RWPE2 (cell line): ENCODE results near the gene SLCO3A1.

Experiments used
- ATAC-seq: fragments of 200-7000 bp; cut with Tn5 transposase; 3 replicates; pipeline ENCODE4 v1.9.1; 2021; ENCODE audit warnings: low read depth
- DNase-seq: peaks from one replicate; pipeline ENCODE4 v3.0.0-alpha.2; 2020; ENCODE audit warnings: low spot score
- H3K27ac ChIP-seq: fragments of 450-650 bp; 2 replicates; pipeline ENCODE4 v1.5.1; 2017; ENCODE audit warnings: mild to moderate bottlenecking; ENCODE audit not compliant: poor library complexity, severe bottlenecking
- H3K27me3 ChIP-seq: fragments of 250-450 bp; sonication (Bioruptor Pico); 2 replicates; pipeline ENCODE4 v1.5.1; 2021; ENCODE audit warnings: mild to moderate bottlenecking, moderate library complexity; ENCODE audit not compliant: insufficient read depth, poor library complexity, severe bottlenecking
- H3K36me3 ChIP-seq: fragments of 250-450 bp; sonication (Bioruptor Pico); 2 replicates; pipeline ENCODE4 v1.5.1; 2020; ENCODE audit warnings: low read depth, mild to moderate bottlenecking, moderate library complexity
- H3K4me1 ChIP-seq: fragments of 250-450 bp; sonication (Bioruptor Pico); 2 replicates; pipeline ENCODE4 v1.5.1; 2021; ENCODE audit warnings: mild to moderate bottlenecking, moderate library complexity; ENCODE audit not compliant: insufficient read depth, poor library complexity, severe bottlenecking
- H3K4me3 ChIP-seq: fragments of 250-450 bp; sonication (Bioruptor Pico); 2 replicates; pipeline ENCODE4 v1.5.1; 2021; ENCODE audit warnings: mild to moderate bottlenecking, moderate library complexity; ENCODE audit not compliant: severe bottlenecking
- H3K9me3 ChIP-seq: fragments of 250-450 bp; sonication (Bioruptor Pico); 2 replicates; pipeline ENCODE4 v1.5.1; 2021; ENCODE audit warnings: mild to moderate bottlenecking, moderate library complexity; ENCODE audit not compliant: severe bottlenecking
- CTCF ChIP-seq: fragments of 450-650 bp; IDR thresholded peaks from one replicate; pipeline ENCODE4 v1.5.1; 2017; ENCODE audit warnings: mild to moderate bottlenecking, moderate library complexity; ENCODE audit not compliant: poor library complexity, severe bottlenecking

SLCO3A1 gene

GRCh38 chr15:92048739-92049138 lies 195.2 kb downstream of the SLCO3A1 start:
- ATAC-seq (no peak), DNase-seq (no peak)
- no peaks in the 10 kb centered on the region for H3K9me3 ChIP-seq
- no peaks in the 10 kb centered on the region for H3K36me3 ChIP-seq
- no peak overlapping the region for H3K27ac ChIP-seq
- H3K4me1 ChIP-seq = no peaks in the 10 kb centered on the region
- no peak overlapping the region for H3K4me3 ChIP-seq
- no peak for TF ChIP-seq CTCF
- no peaks in the 10 kb centered on the region for H3K27me3 ChIP-seq

- no peak for ATAC-seq
- no peak for TF ChIP-seq CTCF
- H3K4me1 ChIP-seq = no peaks in the 10 kb centered on the region
- H3K4me3 ChIP-seq = no peak overlapping the region
- no peaks in the 10 kb centered on the region for H3K9me3 ChIP-seq
- H3K27ac ChIP-seq = no peak overlapping the region
- no peak for DNase-seq
- H3K27me3 ChIP-seq = no peaks in the 10 kb centered on the region
- H3K36me3 ChIP-seq = no peaks in the 10 kb centered on the region
Measured at GRCh38 chr15:92049290-92049989, 195.9 kb downstream of the SLCO3A1 start.

- no peak overlapping the region for H3K4me3 ChIP-seq
- no peaks in the 10 kb centered on the region for H3K36me3 ChIP-seq
- H3K27me3 ChIP-seq = no peaks in the 10 kb centered on the region
- ATAC-seq (no peak), DNase-seq (no peak)
- no peak overlapping the region for H3K27ac ChIP-seq
- no peaks in the 10 kb centered on the region for H3K9me3 ChIP-seq
- H3K4me1 ChIP-seq = no peaks in the 10 kb centered on the region
- TF ChIP-seq CTCF = no peak
Measured at GRCh38 chr15:92050220-92050898, 196.9 kb downstream of the SLCO3A1 start.

- H3K27me3 ChIP-seq = no peaks in the 10 kb centered on the region
- H3K27ac ChIP-seq = no peak overlapping the region
- H3K36me3 ChIP-seq = no peaks in the 10 kb centered on the region
- TF ChIP-seq CTCF = no peak
- H3K4me3 ChIP-seq = no peak overlapping the region
- H3K9me3 ChIP-seq = no peaks in the 10 kb centered on the region
- DNase-seq (no peak), ATAC-seq (no peak)
- H3K4me1 ChIP-seq = no peaks in the 10 kb centered on the region
Measured at GRCh38 chr15:92051716-92052115, 198.2 kb downstream of the SLCO3A1 start.
